G401 (cell line): ENCODE data around the gene SEMA3F. TPM values are rescaled to one million over a fixed set of nuclear protein-coding genes. Genes with fewer than 3 reads are reported as not detected.

Experiments used
- DNase-seq: peaks from one replicate; pipeline ENCODE4 v3.0.0-alpha.2; 2015; ENCODE audit warnings: low spot score
- in situ Hi-C: cut with HindIII; loops from 2 replicates; pipeline ENCODE4 v1.10.0; 2016; ENCODE audit warnings: low sequenced_read_pairs, mixed read lengths
- total RNA-seq: library from RNA; depleted of rRNA; stranded (reverse); fragments of >200 nt; shearing (Covaris generic); gene quantifications from 2 replicates; pipeline ENCODE4 v1.2.3, GENCODE V29; 2014

Gene SEMA3F
- total RNA-seq, 1 experiment from 2014 or later = 55.8 TPM

DNA sequence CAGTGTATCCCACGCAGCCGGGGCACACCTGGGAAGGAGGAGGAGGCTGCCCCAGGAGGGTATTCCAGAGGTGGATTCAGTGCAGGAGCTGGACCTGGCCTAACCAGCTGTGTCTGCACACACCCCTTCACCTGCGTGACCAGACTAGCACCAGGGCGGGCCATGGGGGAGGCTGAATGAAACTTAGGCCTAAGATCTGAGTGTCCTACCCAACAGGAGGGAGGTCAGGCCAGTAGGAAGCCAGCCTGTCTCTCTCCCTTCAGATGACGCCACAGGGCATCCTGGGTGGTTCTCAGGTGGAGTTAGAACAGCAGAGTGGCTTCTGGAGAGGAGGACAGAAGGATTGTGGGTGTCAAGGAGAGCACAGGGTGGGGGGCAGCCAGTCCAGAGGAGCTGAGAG lies 3.4 kb upstream of the SEMA3F start:
- no peak for DNase-seq
- in situ Hi-C loops = no loop called here

DNA sequence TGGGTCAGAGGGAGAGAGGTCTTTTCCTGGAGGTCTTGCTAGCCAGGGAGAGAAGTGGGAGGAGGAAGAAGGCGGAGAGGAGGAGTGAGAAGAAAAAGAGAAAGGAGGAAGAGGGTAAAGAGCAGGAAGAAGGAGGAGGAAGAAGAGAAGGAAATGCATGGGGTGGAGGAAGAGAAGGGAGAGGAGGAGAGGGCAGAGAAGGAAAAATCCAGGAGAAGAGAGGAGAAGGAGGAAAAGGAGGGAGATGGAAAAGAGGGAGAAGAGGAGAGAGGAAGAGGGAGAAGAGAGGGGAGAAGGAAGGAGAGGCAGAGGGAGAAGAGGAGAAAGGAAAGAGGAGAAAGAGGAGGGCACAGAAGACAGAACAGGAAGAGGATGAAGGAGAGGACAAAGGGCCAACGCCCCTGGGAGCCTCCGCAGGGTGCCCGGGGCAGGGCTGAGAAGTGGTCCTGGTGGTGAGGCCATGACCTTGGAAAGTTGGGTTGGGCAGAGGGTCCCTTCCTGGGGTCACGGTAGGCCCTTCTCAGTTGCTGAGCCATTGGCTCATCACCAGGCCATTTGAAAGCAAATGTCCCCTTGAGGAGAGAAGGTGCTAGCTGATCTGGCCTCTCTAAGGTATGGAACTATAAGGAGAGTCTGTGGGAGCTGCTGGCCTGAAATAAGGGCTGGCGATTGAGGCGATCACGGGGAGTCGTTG lies 1.2 kb upstream of the SEMA3F start:
- no peak for DNase-seq
- in situ Hi-C loops = no loop called here

DNA sequence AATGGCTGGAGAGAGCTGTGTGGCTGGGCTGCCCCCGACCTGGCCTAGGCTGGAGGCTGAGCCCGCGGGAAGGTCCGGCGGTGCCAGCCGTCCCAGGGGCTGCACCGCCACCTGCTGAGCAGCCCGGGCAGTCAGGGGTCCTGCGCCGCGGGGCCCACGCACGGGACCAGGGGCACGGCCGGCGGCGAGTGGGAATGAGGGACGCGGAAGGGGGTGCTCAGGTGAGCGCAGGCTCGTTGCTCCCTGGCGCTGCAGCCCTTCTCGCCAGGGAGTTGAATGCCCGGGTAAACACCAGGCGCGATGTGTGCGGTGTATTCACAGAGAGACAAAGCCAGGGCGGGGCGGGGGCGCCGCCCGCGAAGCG lies 666 bp upstream of the SEMA3F start:
- no peak for DNase-seq
- in situ Hi-C loops = no loop called here

DNA sequence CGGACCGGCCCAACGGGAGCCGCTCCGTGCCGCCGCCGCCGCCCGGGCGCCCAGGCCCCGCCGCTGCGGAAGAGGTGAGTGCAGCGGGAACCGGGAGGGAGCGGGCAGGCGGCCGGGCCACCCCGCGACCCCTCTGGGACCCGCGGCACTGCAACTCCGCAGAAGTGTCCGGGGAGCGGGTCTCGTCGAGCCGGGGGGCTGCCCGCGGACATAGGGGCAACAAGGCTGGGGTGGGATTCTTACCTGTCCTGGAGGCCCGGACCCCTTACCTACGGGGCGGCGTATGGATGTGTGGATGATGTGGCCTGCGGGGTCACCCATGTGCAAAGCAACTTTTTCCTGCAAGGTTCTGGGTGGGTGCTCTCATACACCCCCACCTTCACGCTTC lies 361 bp downstream of the SEMA3F start:
- no peak for DNase-seq
- in situ Hi-C loops = no loop called here

DNA sequence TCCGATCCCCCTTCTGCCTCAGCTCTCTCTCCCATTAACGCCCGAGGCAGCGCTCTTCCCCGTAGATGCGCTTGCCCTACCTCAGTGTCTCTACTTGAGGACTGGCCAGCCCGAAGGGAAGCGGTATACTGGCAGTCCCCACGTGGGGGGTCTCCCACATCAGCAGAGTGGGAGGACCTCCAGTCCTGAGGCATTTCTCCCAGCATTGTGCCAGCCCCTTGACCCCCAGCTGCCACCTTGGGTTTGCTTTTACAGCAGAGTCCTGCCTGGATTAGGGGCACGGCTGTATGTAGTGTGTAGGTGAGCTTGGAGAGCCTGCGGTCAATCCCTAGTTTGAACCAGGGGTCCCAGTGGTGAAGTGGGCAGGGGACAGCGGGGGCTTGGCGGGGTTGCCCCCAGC lies 767 bp downstream of the SEMA3F start:
- DNase-seq = no peak
- in situ Hi-C loops = no loop called here

DNA sequence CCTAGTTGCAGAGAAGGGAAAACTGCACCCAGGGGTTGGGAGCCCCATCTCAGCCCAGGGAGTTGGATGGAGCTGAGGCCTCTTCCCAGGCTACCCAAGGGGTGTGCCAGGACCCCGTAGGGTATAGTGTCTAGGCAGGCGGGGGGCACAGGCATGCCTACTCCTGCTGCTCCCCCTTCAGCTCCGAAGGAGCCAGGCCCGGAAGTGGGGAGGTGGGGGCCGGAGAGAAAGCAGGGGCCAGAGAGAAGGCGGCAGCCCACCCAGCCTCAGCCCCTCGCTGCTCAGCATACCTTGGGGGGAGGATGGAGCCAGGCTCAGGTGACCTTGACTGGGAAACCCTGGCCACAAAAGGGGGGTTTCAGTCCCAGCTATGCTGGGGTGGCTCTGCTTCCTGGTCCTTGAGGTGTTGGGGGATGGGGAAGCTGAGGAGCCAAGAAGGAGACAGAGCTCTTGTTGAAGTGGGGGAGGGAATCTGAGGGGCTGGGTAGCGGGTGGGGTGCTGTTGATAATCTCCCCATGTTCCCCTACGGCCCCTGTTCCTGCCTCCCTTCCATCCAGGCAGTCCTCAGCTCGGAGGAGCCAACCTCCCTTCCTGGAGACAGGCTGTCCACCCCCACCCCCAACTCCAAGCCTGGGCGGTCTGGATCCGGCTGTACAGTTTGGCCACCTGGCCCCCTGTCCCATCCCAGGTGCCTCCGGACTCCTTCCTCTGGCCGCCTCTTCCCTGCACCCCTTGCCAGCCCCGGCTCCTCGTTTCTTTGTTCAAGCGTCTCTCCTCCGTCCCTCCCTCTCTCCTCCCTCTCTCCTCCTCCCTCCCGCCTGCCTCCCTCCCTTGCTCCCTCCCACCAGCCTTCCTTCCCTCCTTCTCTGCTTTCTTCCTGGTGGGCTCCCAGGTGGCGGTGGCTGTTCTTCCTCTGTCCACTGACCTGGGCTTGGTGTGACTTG lies 1.7 kb downstream of the SEMA3F start:
- in situ Hi-C loops = no loop called here
- no peak for DNase-seq

DNA sequence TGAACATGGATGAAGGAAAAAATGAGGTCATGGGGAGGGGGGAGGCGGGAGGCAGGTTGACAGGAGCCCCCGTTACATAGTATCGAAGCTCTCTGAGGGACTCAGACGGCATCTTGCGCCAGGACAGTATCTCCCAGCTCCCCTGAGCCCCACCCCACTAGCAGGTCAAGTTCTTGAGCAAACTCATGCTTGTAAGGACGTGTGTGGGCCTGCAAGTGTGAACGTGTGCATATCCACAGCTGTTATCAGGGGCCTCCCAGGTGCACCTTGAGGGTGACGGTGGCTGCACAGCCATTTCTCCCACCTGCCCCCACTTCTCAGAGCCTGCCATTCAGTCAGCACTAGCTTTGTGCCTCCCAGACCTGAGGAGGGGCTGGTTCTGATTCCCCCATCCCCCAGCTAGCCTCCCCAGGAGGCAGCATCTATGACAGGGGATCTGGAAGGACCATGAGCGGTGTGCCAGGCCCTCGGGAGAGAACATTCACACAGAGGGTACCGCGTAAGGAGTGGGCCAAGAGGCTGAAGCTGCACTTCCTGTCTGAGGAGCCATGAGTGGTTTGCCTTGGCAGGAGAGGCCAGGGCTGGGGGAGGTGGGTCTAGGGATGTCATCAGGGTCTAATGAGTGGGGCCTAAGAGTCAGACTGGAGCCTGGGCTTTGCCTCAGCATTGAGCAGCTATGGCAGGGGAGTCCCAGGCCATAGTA lies 2.9 kb downstream of the SEMA3F start:
- no peak for DNase-seq
- in situ Hi-C loops = no loop called here

DNA sequence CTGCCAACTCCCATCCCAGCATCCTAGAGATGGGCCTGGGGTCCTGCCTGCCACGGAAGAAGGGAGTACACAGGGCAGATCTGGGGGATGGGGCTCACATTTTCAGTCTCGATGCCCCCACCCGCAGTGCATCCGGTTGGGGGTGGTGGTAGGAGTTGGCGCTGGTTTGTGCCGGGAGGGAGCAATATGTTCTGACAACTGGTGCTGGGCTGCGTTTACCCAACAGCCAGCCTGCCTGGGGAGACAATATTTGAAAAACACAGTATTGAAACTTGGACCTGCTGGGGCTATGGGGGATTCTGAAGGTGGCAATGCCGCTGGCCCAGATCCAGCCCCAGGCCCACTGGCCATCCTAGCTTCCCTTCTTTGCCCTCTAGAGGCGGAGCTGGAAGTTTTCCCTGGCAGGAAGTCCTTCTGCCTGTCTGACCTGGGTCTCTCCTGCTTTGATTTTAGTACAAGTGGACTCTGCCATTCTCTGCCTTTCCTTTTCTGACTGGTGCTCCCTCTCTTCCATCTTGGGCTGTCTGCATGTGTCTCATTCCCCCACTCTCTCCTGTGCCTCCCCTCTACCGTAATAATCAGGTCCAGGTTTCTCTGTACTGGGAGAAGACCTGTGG lies 3.5 kb downstream of the SEMA3F start:
- in situ Hi-C loops = no loop called here
- DNase-seq = no peak

DNA sequence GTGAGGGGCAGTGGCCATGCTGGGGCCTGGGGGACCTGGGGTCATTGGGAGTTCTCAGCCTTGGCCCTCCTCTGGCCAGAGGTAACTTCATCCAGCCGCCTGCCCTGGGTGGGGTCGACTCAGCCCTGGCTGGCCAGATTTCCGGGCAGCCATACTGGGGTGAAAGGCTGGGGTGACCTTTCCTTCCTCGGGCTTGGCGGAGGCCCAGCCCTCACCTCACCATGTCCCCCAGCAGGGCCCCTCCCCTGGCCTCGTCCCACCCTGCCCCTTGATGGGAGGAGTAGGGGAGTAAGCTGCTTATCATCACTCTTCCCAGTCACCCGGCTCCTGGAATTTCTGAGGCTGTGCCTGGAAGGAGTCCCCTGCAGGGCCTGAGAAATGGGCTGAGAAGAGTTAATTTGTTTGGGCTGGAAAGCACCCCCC lies 5.4 kb downstream of the SEMA3F start:
- in situ Hi-C loops = no loop called here
- DNase-seq = no peak

DNA sequence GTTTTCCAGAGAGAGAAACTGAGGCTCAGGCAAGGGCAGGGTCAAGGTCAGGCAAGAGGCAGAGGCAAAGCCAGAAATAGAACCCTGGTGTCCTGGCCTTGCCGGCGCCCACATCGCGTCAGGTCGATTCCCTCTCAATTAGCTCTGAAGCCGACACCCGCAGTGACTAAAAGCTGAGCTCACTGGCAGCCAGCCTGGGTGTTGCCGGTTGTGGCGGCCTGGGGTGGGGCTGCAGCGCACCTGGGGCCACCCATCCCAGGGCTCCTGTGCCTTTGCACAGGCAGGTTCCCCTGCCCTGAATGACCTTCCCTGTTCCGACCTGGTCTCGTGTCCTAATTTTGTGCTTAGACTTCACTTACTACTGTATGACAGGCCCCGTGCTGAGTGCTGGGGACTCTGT lies 6.2 kb downstream of the SEMA3F start:
- DNase-seq = no peak
- in situ Hi-C loops = no loop called here

DNA sequence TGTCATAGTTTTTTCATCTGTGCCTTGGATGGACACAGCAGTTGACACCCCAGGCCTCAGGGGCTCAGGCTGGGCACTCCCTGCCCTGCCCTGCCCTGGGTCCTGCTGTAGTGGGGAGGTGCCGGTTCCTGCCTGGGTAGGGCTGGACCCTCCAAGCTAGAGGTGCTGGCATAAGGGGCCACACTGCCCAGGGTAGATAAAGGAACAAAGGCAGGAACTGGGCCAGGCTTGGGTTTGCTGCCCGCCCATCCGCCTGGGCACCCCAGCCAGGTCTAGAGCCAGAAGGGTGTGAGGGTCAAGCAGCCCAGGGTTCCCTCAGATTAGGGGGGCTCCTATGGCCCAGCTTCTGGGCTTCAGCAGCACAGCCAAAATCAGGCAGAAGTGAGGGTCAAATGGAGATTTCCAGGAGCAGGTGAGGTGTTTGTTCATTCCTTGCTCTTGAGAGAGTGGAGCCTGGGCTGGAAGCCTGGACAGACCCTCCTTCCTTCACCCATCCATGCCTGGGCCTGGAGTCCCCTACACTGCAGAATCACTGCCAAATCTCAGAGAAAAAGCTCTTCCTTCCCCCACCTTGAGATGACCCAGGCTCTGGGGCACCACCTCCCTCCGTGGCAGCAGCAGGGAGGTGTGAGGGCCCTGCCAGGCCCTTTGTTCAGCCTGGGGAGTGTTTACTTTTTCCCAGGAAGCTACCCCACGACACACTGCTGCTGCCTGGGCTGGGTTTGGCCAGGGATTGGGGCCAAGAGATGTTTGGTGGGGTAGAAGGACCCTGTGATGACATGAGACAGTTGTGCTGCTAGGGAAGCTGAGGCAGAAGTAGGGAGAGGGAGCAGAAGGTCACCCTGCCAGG lies 7.1 kb downstream of the SEMA3F start:
- in situ Hi-C loops = no loop called here
- no peak for DNase-seq

DNA sequence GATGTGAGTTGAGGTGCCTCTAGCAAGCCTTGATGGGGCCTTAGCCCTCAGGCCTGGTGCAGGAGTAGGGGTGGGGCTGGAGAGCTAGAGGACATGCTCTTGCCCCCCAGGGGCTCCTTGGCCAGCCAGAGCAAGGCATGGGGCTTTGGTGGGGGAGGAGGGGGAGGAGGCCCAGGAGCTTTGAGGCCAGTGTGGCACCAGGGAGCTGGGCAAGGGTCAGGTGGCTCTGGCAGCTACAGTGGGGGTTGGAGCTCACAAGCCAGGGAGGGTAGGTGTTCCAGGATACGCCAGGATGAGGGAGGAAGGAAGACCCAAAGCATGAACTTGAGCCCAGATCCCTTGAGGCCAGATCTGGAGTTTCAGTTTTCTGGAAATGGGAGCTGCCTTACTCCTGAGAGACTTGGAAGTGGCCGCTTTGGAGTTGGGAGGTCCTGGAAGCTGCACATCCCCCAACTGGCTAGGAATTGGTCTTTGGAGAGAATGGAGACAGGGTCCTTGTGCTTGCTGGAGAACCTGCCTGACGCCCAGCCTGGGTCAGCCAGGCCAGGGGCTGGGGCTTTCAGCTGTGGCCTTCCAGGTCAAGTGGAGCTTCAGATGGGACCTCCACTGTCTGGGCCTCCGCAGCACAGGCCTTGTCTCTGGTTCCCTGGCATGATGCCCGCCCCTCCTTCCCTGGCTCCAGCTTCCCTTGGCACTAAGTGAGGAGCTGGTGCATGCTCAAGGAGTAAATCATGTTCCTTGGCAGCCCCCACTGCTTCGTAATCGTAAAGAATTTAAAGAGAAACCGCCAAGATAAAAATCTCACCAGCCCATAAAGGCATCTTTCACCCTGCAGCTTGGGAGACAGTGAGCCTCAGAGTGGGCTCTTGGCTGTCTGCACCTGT lies 8.7 kb downstream of the SEMA3F start:
- DNase-seq = peak; percentile 71
- in situ Hi-C loops = no loop called here

DNA sequence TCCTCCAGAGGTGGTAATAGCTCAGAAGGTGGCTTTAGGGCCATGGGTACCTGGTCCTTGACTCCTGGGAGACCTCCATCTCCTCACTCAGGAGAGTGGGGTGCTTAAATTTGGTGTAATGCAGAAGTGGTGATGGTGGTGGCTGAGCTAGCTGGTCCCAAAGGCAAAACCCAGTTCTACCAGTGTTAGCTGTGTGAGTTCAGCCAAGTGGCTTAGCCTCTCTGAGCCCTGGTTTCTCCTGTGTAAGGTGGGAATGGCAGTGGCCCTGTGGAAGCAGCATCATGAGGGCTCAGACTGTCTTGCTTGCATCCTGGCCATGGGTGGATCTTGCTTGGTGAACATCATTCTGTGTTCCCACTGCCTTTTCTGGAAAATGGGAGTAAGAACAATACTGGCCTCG lies 9.4 kb downstream of the SEMA3F start:
- in situ Hi-C loops = no loop called here
- DNase-seq = no peak

DNA sequence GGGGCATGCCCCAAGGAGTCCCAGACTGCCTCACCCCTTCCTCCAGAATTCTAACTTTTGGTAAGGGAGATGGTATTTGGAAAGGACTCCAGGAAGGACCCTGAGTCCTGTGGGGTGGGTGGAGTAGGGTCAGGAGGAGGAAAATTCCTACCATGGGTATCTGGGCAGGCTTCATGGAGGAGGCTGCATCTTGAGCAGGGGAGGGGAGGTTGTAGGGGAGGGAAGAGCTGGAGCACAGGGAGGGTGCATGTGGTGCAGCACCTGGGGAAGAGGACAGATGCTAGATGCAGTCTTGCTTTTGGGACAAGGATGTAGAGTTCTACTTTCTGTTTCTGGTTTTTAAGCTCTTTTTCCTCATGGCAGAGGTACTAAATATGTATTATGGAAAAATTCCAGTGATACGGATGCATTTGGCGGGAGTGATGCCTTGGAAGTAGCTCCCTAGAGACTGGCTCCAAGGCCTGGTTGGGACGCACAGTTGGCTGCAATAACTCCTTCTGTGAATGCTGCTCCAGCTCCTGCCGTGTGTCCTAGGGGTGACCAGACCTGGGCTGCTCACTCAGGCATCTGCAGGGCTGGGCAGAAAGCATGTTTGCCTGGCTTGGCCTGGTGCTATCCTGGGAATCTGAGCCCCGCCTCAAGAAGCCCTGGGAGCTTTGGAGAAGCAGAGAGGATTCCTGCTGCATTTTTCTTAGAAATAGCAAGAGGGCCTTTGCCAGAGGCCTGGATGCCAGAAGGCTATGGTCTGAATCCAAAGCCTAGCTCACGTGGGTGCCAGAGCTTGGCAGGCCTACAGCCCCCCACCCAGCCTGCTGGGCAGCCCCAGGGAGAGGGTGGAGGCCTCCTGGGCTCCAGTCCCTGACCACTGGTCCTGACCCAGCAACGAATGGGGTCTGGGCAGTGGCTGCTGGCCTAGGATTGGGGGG lies 10.1 kb downstream of the SEMA3F start:
- DNase-seq = peak; percentile 57
- in situ Hi-C loops = no loop called here

DNA sequence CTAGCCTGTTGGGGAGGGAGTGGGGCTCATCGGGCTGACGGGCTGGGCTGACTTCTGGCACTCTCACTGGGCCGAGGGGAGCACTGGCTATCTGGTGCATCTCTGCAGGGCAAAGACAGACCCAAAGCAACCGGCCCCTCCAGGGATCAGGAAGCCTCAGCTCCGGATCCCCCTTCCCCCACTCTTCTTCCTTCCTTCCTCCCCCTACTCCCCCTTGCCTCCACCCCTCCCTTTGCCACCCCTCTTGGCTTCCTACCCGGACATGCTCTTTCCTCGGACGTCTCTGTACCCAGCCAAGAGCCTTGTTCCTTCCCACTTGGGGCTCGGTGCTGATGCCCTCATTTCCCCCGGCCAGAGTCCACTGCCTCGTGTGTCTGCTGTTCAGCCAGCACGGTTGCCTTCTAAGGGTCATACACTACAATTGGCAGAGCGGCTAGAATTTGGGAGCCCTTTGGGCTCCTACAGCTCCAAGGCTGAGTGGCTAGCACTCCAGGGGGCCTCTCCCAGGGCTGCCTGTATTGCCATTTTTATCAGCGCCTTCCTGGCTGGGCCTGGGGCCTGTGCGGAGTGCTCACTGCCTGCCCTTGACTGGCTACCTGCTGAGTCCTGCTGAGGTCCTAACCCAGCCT lies 10.9 kb downstream of the SEMA3F start:
- DNase-seq = peak; percentile 25
- in situ Hi-C loops = no loop called here

DNA sequence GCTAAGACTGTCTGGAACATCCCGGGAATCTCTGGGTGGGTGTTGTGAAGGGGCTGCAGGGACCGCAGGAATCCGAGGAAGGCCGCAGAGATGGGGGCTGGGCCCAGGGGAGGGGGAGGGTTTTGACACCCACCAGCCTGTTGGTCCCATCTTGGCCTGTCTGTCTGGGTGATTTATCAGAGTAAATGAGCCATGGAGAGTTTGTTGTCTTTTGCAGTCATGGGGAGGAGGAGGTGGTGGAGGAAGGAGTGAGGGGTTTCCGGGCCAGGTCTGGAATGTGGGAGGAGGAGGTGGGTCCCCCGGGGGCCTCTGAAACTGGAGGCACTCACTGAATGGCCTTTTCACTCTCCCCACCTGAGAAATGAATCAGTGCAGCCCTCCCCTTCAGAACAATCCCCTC lies 11.5 kb downstream of the SEMA3F start:
- DNase-seq = no peak
- in situ Hi-C loops = no loop called here
